Measurements from ENCODE around the gene ATG13.

The ATG13 gene

DNA sequence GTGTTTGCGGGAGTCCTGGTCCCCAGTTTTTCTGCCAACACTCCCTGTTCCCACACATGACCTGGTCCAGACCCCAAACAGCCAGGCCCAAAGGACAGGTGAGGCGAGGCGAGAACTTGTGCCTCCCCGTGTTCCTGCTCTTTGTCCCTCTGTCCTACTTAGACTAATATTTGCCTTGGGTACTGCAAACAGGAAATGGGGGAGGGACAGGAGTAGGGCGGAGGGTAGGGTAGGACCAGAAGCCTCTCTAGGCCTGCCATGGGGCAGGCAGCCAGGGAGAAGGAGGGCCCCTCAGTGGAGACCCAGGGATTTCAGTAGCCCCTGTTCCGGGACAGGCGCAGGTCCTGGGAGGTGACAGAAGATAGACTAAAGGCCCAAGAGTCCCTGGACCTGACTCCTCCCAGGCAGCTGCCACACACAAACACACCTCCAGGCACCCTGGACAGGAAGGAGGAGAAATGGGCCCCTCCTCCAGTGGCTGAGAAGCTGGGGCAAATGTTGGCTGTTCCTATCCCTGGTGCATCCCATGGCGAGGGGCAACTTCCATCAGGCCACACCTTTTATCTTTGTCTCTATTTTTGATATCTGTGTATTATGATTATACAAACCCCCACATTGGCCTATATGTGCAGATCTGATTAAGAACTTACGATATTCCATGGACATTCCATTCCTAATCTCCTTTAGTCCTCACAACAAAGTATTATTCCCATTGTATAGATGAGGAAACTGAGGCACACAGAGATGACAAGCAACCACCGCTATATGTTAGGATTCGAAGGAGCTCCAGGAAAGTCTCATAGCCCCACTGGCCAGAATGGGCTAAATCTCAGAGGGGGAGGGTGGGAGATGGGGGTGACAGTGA is 101.0 kb downstream of the ATG13 start:
- H2AFZ ChIP-seq (ENCODE audit: low read length): no peak overlapping the region
- TF ChIP-seq, protein P1, sequence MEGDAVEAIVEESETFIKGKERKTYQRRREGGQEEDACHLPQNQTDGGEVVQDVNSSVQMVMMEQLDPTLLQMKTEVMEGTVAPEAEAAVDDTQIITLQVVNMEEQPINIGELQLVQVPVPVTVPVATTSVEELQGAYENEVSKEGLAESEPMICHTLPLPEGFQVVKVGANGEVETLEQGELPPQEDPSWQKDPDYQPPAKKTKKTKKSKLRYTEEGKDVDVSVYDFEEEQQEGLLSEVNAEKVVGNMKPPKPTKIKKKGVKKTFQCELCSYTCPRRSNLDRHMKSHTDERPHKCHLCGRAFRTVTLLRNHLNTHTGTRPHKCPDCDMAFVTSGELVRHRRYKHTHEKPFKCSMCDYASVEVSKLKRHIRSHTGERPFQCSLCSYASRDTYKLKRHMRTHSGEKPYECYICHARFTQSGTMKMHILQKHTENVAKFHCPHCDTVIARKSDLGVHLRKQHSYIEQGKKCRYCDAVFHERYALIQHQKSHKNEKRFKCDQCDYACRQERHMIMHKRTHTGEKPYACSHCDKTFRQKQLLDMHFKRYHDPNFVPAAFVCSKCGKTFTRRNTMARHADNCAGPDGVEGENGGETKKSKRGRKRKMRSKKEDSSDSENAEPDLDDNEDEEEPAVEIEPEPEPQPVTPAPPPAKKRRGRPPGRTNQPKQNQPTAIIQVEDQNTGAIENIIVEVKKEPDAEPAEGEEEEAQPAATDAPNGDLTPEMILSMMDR (IDR thresholded peaks at IDR 0.05; ENCODE audit: low read length): no peak
- TF ChIP-seq EZH2 (IDR thresholded peaks at IDR 0.05; ENCODE audit: borderline replicate concordance, low read length): no peak
- H3F3A ChIP-seq (ENCODE audit: insufficient read depth, low read length): no peaks in the 10 kb centered on the region
- H4K20me1 ChIP-seq (ENCODE audit: insufficient read depth, low read length): no peaks in the 10 kb centered on the region
- no peak overlapping the region for H3K4me2 ChIP-seq (ENCODE audit: low read length)
- H3K4me1 ChIP-seq (ENCODE audit: insufficient read depth, low read length, severe bottlenecking): peaks cover 8% of the 10 kb centered on the region
- no peak overlapping the region for H3K9ac ChIP-seq (ENCODE audit: low read length)
- no peak overlapping the region for H3K4me3 ChIP-seq (ENCODE audit: low read depth, low read length, poor library complexity, severe bottlenecking)
- no peaks in the 10 kb centered on the region for H3K79me2 ChIP-seq (ENCODE audit: insufficient read depth, low read length)
- no peaks in the 10 kb centered on the region for H3K36me3 ChIP-seq (ENCODE audit: insufficient read depth, low read length)
- no peaks in the 10 kb centered on the region for H3K9me2 ChIP-seq (ENCODE audit: low read depth, low read length)
- H3K27ac ChIP-seq (ENCODE audit: low read depth, low read length, poor library complexity, severe bottlenecking): no peak overlapping the region
- no peaks in the 10 kb centered on the region for H3K27me3 ChIP-seq (ENCODE audit: insufficient read depth, low read length)
- no peaks in the 10 kb centered on the region for H3K9me3 ChIP-seq (ENCODE audit: low read length)

DNA sequence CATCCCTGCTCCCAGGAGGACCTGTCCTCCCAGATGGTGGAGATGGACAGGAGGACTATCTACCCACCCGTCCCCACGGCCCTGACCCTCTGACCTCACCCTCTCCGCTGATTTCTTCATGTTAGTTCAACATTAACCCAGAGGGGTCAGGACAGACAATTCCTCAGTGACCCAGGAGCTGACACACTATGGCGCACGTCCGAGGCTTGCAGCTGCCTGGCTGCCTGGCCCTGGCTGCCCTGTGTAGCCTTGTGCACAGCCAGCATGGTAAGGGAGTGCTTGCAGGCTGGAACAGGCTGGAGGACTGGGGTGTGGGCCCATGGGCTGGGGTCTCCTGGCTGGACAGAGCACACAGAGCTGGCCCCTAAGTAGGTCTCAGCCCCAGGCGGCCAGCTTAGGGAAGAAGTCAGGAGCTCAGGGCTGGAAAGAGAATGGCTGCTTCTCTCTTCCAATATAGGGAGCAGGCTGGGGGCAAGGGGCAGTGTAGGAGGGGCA is 101.7 kb downstream of the ATG13 start, which contains the start of gene F2:
Gene F2 (plus strand): TSS at position 166 of the 495 bp plus-strand sequence. CDS start 23 bp downstream, at position 189.
- no peaks in the 10 kb centered on the region for H3K9me2 ChIP-seq (ENCODE audit: low read depth, low read length)
- no peak within 1 kb of the TSS for H2AFZ ChIP-seq (ENCODE audit: low read length)
- H3K4me2 ChIP-seq (ENCODE audit: low read length): no peak within 1 kb of the TSS
- no peaks in the 10 kb centered on the region for H3K36me3 ChIP-seq (ENCODE audit: insufficient read depth, low read length)
- TF ChIP-seq, protein P1 (IDR thresholded peaks at IDR 0.05; ENCODE audit: low read length): no peak
- no peak for TF ChIP-seq EZH2 (IDR thresholded peaks at IDR 0.05; ENCODE audit: borderline replicate concordance, low read length)
- no peak within 1 kb of the TSS for H3K9ac ChIP-seq (ENCODE audit: low read length)
- H3K79me2 ChIP-seq (ENCODE audit: insufficient read depth, low read length): no peaks in the 10 kb centered on the region
- H3K9me3 ChIP-seq (ENCODE audit: low read length): no peaks in the 10 kb centered on the region
- no peaks in the 10 kb centered on the region for H3K27me3 ChIP-seq (ENCODE audit: insufficient read depth, low read length)
- no peak within 1 kb of the TSS for H3K4me3 ChIP-seq (ENCODE audit: low read depth, low read length, poor library complexity, severe bottlenecking)
- no peaks in the 10 kb centered on the region for H4K20me1 ChIP-seq (ENCODE audit: insufficient read depth, low read length)
- no peak within 1 kb of the TSS for H3K27ac ChIP-seq (ENCODE audit: low read depth, low read length, poor library complexity, severe bottlenecking)
- peaks cover 12% of the 10 kb centered on the region for H3K4me1 ChIP-seq (ENCODE audit: insufficient read depth, low read length, severe bottlenecking)
- no peaks in the 10 kb centered on the region for H3F3A ChIP-seq (ENCODE audit: insufficient read depth, low read length)

DNA sequence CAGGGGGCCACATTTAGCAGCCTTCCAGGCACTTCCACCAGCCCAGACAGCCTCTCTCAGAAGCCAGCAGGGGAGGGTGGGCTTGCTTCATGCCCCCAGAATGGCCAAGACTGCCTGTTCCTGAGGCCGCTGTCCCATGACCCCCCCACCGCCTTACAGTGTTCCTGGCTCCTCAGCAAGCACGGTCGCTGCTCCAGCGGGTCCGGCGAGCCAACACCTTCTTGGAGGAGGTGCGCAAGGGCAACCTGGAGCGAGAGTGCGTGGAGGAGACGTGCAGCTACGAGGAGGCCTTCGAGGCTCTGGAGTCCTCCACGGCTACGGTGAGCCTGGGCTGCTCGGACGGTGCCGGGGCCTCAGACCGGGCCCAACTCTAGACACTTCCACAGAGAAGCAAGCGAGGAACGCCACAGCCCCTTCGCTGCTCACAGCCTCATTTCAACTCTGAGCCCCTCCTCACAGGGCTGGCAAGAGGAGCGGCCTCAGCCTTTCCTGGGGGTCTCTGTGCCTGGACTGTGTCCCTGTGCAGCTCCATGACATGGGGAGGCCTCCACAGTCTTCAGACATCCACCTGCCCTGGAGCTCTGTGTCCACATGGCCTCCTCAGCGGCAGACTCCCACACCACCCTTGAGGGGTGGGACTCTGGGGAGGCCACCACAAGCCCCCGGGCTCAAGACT is 102.3 kb downstream of the ATG13 start:
- Histone ChIP-seq H4K20me1 (ENCODE audit: insufficient read depth, low read length) (no peaks in the 10 kb centered on the region), H3K79me2 (ENCODE audit: insufficient read depth, low read length) (no peaks in the 10 kb centered on the region), H3K27ac (ENCODE audit: low read depth, low read length, poor library complexity, severe bottlenecking) (no peak overlapping the region), H3K9me2 (ENCODE audit: low read depth, low read length) (no peaks in the 10 kb centered on the region), H3K9ac (ENCODE audit: low read length) (no peak overlapping the region), H2AFZ (ENCODE audit: low read length) (no peak overlapping the region), H3K4me2 (ENCODE audit: low read length) (no peak overlapping the region), H3K4me3 (ENCODE audit: low read depth, low read length, poor library complexity, severe bottlenecking) (no peak overlapping the region), H3F3A (ENCODE audit: insufficient read depth, low read length) (no peaks in the 10 kb centered on the region), H3K36me3 (ENCODE audit: insufficient read depth, low read length) (no peaks in the 10 kb centered on the region), H3K9me3 (ENCODE audit: low read length) (no peaks in the 10 kb centered on the region), H3K4me1 (ENCODE audit: insufficient read depth, low read length, severe bottlenecking) (peaks cover 14% of the 10 kb centered on the region), H3K27me3 (ENCODE audit: insufficient read depth, low read length) (no peaks in the 10 kb centered on the region)
- no peak for TF ChIP-seq EZH2 (IDR thresholded peaks at IDR 0.05; ENCODE audit: borderline replicate concordance, low read length)
- TF ChIP-seq, protein P1 (IDR thresholded peaks at IDR 0.05; ENCODE audit: low read length): no peak

All from OCI-LY1 (cell line).